GM18517 (cell line): ENCODE measurements around the gene GNA14.
"Not testable (repeated sequence)": the region's sequence is repeated elsewhere in the genome, so short reads cannot be mapped to it uniquely, and the experiment has no call there.

ENCODE experiments used
- ATAC-seq: cut with Tn5 transposase; IDR thresholded peaks from one replicate; pipeline ENCODE4 v1.9.1; 2021; ENCODE audit warnings: mild to moderate bottlenecking, moderate library complexity; ENCODE audit not compliant: unreplicated experiment

Gene GNA14

GRCh38 chr9:77497322-77498198 is 150.6 kb downstream of the GNA14 start:
- ATAC-seq, result no peak

DNA sequence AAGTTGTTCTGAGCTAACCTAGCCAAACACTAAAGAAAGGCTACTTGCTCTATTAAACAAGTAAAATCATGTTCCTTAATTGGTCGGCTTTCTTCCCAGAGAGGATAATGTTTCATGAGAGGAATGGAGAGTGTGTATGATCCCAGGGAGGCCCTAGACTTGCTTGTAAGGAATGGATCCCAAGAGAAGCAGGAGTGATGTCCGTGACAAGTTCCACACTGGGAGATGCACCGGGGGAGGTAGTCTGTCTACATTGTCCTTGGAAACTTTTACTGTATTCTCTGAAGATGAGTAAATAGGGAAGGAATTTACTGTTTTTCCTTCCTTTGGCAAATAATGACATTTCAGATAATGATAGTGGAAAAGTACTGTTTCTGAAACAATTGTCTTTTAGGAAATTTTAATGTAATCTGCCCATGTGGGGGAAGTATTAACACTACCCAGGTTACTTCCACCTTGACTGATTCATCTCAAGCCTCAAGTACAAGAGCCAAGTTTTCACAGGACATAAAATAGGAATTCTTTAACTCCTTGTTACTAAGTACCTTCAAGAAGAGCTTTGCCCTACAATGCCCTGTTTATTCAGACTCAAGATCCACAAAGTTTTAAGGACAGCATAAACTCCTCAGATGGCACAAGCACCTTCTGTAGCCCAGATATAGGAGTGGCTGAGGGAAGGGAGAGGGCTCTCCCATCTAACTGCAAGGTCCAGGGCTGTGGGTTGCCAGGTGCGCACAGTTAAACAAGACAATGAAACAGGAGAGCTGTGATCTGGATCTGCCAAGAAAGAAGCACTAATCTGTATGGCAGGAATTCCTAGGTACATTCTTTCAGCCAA is 152.1 kb downstream of the GNA14 start:
- no peak for ATAC-seq

DNA sequence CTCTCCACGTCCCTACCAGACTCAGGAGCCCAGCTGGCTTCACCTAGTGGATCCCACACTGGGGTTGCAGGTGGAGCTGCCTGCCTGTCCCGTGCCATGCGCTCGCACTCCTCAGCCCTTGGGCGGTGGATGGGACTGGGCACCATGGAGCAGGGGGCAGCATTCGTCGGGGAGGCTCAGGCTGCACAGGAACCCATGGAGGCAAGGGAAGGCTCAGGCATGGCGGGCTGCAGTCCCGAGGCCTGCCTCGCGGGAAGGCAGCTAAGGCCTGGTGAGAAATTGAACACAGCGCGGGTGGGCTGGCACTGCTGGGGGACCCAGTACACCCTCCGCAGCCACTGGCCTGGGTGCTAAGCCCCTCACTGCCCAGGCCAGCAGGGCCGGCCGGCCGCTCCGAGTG is 157.8 kb downstream of the GNA14 start:
- ATAC-seq, result not testable (repeated sequence)

DNA sequence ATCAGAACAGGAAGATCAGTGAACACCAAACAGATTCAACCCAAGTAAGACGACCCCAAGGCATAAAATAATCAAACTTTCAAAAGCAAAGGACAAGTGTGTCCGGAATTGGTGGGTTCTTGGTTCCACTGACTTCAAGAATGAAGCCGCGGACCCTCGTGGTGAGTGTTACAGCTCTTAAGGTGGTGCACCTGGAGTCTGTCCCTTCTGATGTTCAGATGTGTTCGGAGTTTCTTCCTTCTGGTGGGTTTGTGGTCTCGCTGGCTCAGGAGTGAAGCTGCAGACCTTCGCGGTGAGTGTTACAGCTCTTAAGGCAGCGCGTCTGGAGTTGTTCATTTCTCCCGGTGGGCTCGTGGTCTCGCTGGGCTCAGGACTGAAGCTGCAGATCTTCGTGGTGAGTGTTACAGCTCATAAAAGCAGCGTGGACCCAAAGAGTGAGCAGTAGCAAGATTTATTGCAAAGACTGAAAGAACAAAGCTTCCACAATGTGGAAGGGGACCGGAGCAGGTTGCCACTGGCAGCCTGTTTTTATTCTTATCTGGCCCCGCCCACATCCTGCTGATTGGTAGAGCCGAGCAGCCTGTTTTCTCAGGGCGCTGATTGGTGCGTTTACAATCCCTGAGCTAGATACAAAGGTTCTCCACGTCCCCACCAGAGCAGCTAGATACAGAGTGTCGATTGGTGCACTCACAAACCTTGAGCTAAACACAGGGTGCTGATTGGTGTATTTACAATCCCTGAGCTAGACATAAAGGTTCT is 158.5 kb downstream of the GNA14 start:
- not testable (repeated sequence) for ATAC-seq

DNA sequence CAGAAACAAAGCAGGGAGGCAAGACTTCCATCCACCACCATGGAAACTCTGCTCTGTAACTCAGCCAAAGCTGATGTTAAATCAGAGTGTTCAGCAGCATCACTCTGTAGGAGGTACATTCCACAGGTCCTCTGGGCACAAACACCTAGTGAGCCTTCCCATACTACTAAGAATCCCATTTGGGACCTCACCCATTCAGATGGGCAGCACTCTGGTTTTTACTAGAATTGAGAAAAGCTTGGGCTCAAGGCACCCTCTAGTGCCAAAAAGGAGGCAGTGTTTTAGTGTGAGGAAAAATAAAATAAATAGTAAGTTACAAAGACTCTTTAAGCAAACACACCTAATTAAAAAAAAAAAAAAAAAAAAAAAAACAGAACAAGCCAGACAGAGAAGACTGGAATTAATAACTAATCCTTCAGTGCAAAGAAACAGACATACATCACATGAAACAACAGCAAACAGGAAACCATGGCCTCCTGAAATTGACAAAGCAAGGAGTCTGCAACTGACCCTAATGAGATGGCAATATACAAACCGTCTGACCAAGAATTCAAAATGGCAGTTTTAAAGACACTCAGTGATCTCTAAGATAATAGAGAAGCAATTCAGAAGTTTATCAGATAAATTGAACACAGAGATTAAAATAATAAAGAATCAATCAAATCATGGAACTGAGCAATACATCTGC is 159.5 kb downstream of the GNA14 start:
- no peak for ATAC-seq

DNA sequence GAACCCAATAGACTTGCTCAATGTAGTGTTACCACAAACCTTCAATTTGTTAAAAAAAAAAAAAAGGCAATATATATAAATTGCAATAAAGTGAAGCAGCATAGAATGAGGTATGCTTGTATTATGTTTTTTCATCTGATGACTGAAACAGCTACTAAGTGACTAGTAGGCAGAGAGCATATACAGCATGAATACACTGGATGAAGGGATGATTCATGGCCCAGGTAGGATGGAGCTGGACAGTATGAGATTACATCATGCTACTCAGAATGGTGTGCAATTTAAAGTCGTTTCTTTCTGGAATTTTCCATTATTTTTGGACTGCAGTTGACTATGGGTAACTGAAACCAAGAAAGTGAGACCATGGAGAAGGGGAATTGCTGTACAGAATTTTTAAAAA is 161.2 kb downstream of the GNA14 start:
- ATAC-seq, result no peak

- no peak for ATAC-seq
Measured at GRCh38 chr9:77486463-77486862, 161.7 kb downstream of the GNA14 start.

GRCh38 chr9:77475641-77476473 is 172.3 kb downstream of the GNA14 start:
- ATAC-seq, result peak; percentile 88

DNA sequence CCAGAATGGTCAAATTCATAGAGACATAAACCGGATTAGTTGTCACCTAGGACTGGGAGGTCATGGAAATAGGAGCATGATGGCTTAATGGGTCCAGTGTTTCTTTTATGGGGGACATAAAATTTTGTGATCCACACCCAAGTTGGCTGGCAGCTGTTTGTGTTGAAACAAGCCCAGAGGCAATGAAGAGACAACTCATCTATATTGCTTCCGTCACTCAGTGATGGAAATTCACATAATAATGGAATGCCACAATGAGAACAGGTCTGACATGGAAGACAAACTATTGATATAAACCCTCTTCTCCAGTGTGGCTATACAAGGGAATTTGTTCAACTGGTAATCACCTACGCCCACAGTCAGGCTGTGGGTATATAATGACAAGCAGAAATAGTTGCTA is 173.2 kb downstream of the GNA14 start:
- ATAC-seq, result no peak

DNA sequence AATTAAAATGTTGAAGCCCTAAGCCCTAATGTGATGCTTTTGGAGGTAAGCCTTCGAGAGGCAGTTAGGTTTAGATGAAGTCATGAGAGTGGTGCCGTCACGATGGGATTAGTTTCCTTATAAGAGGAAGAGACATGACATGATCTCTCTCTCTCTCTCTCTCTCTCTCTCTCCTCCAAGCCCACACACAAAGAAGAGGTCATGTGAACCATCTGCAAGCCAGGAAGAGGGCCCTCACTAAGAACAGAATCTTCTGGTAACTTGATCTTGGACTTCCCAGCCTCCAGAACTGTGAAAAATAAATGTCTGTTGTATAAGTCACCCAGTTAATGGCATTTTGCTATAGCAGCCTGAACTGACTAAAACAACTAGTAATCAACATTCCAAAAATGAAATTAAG is 175.5 kb downstream of the GNA14 start:
- ATAC-seq, result no peak

DNA sequence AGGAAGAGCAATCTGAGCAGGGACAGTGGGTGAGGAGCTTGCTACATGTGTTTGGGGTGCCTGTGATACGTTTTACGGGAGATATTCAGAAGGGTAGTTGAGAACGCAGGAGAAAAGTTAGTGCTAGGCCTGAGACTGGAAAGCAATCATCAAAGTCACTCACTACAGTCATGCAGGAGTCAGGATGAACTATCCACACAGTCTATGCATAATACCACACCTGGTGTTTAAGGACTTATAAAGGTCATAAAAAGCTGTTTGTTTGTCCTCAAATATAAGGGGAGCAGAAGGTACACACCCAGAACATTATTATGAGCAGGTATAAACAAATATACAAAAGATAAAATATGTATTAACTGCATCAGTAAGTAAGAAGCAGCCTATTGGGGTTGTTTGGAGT is 176.6 kb downstream of the GNA14 start:
- no peak for ATAC-seq

DNA sequence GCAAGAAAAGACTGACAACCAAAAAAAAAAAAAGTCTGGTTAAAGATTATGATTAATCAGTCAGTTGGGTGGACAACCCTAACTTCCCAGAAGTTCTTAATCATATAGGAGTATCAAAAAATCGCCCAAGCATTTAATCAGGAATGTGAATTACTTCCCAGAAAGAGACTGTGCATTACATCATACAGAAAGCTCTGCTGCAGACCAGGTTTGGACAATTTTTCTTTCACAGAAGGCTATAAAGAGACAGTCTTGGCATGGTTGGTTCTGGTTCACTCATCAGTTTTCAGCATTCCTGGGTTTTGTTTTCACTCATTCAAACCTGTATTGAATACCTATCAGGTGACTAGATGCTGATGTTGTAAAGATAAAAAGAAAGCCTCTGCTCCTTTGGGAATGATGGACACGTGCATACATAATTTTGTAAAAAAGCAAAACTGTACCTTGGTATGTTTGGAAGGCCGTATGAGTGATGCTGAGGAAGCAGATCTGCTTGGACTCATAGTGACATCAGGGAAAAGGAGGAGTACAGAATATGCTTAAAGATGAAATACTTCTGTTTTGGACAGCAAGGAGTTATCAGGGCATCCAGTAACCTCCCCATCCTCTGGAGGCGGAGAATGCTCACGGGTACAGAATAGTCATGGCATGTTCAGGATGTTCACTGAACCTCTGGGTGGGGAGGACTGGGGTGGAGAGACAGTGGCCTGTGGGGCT is 178.4 kb downstream of the GNA14 start:
- ATAC-seq, result no peak

DNA sequence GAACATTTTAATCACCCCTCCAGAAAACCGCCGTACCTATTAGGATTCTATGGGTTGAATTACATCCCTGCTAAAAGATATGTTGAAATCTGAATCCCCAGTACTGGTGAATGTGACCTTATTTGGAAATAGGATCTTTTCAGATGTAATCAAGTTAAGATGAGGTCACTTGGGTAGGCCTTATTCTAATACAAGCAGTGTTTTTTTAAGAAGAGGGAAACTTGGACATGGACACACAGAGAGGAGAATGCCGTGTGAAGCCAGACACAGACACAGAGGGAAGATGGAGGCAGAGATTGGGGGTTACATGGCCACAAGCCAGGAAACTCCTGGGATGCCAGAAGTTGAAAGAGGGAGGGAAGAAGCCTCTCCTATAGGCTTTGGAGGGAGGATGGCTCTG is 183.5 kb downstream of the GNA14 start:
- ATAC-seq, result no peak

DNA sequence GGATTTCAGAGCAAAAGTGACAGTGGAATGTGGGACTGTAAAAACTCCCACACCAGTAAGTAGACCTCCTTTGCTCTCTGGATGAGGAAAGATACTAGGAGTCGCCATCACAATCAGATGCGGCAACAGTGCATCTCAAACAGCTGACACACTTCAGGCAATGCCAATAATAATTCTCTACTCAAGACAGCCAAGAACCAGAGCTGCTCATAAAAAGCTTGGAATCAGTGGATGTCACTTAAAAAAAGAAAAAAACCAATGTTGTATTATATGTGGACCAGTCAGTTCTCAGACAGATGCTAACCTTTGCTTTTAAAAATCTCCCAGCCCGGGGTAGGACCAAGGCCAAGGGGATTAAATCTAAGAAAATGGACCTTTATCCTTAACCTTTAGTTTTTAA is 185.0 kb downstream of the GNA14 start:
- no peak for ATAC-seq

GRCh38 chr9:77462066-77462465 is 186.1 kb downstream of the GNA14 start:
- no peak for ATAC-seq

DNA sequence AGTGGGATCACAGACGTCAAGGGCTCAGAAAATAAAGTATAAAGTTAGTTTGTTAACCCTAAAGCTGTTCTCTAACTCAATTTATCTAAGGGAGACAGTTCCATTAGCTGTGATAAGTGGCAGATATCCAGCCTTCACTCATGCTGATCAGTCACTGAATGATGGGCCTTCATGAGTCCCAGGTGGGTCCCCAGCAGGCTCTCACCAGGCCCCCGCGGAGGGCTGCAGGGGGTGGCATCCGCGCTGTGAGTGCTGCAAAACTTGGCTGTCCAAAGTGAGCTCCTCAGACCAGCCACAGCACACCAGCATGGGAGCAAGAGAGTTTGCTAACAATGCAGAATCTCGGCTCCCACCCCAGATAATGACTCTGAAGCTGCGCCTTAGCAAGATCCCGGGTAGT is 187.2 kb downstream of the GNA14 start:
- ATAC-seq, result no peak

- peak; percentile 71 for ATAC-seq
Measured at GRCh38 chr9:77457916-77458592, 190.1 kb downstream of the GNA14 start.

DNA sequence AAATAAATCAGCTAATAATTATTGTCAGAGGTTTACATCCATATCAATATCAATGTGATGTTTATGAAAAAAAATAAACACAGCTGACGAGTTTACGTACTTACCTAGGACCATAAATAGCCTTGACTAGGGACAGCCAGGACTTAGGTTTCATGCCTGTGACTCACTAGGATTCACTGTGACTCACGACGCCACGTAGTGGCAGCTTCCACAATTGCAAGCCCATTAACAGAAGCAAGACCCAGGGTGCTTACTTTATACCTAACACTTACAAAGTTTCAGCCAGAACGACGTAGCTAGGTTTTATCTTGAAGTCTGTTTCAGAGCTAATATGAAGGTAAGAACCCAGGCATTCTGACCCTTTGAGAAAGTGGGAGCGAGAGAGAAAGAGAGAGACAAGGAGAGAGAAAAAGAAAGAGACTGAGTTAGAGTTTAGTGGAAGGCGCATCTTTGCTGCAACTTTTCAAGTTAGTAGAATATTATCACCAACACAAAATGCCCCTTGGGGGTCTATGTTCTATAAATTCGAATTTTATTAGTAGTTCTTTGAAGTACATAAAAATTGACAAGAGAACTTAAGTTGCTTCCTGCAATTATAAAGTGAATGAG is 191.2 kb downstream of the GNA14 start:
- ATAC-seq, result peak; percentile 88
